GM12891 (cell line): ENCODE results near the gene DCN.

ENCODE experiments used
- DNase-seq: peaks from one replicate; pipeline ENCODE4 v3.0.0; 2011; ENCODE audit warnings: low spot score; ENCODE audit not compliant: insufficient read length
- FAIRE-seq: peaks from 2 replicates; lab custom pipeline; 2011; peaks lifted over from hg19 to GRCh38; lab: Jason Lieb, UNC
- PAX5 ChIP-seq: IDR thresholded peaks from 2 replicates; pipeline ENCODE4 v1.6.1; 2011; ENCODE audit warnings: low read length, moderate library complexity, mild to moderate bottlenecking; ENCODE audit not compliant: insufficient read depth, severe bottlenecking
- POLR2A ChIP-seq: IDR thresholded peaks from 2 replicates; pipeline ENCODE4 v1.6.1; 2011; ENCODE audit warnings: low read depth, low read length, control low read depth
- POLR2AphosphoS5 ChIP-seq: IDR thresholded peaks from 2 replicates; pipeline ENCODE4 v1.6.1; 2011; ENCODE audit warnings: low read depth, low read length, control low read depth
- POU2F2 ChIP-seq: IDR thresholded peaks from 2 replicates; pipeline ENCODE4 v1.6.1; 2011; ENCODE audit warnings: low read depth, mild to moderate bottlenecking, control low read depth, low read length, moderate library complexity
- SPI1 ChIP-seq: IDR thresholded peaks from 2 replicates; pipeline ENCODE4 v1.6.1; 2011; ENCODE audit warnings: low read depth, low read length, control low read depth
- TAF1 ChIP-seq: IDR thresholded peaks from 2 replicates; pipeline ENCODE4 v1.6.1; 2011; ENCODE audit warnings: low read depth, low read length, control low read depth

Gene DCN

DNA sequence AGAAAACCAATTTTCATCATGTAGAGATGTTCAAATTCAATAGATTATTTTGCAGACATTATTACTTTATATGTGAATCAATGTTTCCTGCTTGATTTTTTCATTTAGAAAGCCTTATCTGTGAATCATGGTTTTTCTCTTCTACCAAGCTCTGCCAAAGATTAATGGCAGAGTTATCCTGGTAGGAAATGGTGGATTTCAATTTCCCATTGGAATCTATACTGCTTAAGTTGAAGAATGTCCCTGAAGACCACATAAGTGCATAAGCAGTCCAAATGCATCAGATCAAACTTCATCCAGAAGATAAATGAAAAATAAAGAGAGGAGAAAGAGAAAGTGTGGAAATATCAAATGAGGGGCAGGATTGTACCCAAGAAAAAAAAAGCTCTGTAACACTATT, 76.3 kb downstream of the DCN start:
- no peak for FAIRE-seq
- TF ChIP-seq POLR2AphosphoS5 = no peak
- DNase-seq = no peak

DNA sequence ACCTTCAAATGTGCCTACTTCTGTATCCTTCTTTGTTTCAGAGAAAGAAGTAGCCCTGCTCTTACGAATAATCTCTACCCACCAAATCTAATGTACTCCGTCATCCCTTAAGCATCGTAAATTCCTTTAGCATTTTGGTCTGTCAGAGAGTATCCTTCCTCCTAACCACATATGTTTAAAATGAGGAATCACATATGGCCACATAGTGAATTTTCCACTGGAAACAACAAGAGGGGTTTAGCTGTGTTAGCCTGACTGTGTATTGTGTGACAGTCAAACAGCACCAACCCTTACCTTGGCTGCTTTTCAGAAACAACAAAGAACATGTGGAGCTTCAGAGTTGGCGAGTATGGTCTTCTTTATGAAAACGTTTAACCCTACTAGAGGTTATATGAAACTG, 76.8 kb downstream of the DCN start:
- DNase-seq (no peak), FAIRE-seq (no peak)
- no peak for TF ChIP-seq POLR2AphosphoS5
- TF ChIP-seq PAX5 = no peak
- no peak for TF ChIP-seq SPI1
- no peak for TF ChIP-seq POLR2A
- no peak for TF ChIP-seq TAF1
- no peak for TF ChIP-seq POU2F2

DNA sequence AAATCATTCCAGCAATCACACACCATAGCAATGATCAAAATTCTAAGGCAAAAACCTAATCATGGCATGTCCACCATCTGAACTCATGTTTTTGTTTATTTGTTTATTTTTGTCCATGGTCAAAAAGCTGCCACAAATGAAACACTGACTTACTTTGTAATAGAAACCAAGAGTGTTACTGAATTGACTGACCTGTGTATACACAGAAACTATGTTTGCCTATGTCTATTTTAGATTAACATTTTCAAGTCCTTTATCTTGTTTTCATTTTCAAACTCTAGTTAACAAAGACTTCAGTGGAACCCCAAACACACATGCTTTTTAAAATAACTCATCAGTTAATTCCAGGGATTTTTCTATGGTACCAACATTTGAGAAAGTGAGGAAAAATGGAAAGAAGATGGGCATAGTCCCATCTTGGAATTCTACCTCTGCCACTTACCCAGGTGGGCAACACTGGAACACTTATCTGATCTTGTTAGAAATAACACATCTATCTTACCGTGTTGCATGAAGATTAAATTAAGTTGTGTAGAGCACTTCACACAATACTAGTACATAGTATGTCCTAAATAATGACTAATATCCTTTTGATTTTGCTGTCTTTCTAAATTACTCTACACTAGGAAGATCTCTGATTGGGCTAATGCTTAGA, 77.7 kb downstream of the DCN start:
- no peak for TF ChIP-seq POLR2AphosphoS5
- TF ChIP-seq PAX5 = no peak
- TF ChIP-seq POLR2A = no peak
- no peak for TF ChIP-seq TAF1
- no peak for TF ChIP-seq POU2F2
- no peak for TF ChIP-seq SPI1
- DNase-seq (no peak), FAIRE-seq (no peak)

DNA sequence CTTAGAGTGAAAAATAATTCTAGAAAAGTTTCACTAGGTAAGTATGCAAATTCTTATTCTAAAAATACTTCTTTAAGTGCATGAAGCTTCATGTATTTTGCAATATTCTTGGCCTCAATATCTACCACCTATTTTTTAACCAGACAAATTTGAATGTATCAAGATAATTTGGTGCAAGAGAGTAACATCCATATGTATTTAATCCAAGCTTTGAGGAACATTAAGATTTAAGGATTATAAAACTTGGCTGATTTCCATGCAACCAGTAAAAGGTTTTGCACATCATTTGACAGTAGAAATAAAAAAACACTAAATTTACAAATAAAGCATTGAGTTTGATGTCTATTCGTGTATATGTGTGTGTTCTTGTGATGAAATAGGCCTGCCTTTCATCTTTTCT, 79.0 kb downstream of the DCN start:
- no peak for FAIRE-seq
- TF ChIP-seq POLR2AphosphoS5 (no peak), SPI1 (no peak), PAX5 (no peak), POLR2A (no peak), TAF1 (no peak), POU2F2 (no peak)
- no peak for DNase-seq

DNA sequence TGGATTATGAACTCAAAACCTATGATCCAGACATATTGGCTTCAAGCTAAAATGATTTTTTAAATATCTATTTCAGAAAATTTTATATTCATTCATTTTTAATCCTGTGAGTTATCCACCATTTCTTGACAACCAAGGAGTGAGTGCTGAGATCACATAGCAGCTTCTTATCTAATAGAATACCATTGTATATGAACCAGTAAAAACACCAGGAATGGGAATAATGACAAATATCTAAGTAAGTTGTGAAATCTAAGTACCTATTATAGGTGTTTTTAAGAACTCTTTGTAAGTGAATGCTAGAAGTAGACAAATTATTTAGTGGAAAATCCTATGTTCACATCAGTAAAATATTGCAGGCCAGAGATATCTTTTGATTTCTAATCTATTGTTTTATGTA, 79.5 kb downstream of the DCN start:
- FAIRE-seq (no peak), DNase-seq (no peak)
- TF ChIP-seq PAX5 (no peak), POLR2A (no peak), TAF1 (no peak), POU2F2 (no peak), POLR2AphosphoS5 (no peak), SPI1 (no peak)

DNA sequence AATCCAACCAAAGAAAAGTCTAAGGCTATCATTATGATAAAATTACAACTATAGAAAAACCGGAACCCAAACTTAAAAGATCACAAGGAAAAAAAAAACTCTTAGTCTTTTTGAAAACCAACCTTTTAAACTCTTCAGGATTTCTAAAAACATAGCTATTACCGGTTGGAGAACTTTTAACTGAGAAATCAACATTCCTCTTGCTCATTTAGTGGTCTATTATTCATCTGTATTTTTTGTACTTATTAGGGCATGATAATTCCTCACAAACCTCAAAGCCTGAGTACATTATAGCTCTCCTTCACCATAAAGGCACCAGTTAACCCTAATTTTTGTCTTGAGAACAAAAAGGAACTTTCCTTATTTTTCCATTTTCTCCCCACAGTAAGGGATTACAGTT, 81.7 kb downstream of the DCN start:
- TF ChIP-seq PAX5 = no peak
- TF ChIP-seq POU2F2 = no peak
- TF ChIP-seq POLR2A = no peak
- no peak for TF ChIP-seq SPI1
- TF ChIP-seq POLR2AphosphoS5 = no peak
- TF ChIP-seq TAF1 = no peak
- DNase-seq (no peak), FAIRE-seq (no peak)

DNA sequence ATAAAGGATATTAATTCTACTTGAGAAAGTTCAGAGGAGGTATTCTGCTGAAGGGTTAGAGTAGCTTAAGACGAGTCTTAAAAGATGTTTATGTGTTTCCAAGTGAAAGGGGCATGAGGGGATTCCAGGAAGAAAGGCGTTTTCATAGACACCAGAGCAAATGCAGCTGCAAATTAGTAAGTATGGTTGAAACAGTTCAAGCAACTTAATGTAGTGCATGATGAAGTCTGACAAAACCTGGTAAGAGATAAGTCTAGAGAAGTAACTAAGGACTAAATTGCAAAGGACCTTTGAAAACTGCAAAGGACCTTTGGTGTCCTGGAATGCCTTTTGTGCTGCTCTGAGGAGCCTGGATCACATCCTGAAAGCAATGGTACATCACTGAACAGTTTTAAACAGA, 82.8 kb downstream of the DCN start:
- no peak for FAIRE-seq
- no peak for DNase-seq
- TF ChIP-seq POLR2A (no peak), PAX5 (no peak), POLR2AphosphoS5 (no peak), TAF1 (no peak), SPI1 (no peak), POU2F2 (no peak)

DNA sequence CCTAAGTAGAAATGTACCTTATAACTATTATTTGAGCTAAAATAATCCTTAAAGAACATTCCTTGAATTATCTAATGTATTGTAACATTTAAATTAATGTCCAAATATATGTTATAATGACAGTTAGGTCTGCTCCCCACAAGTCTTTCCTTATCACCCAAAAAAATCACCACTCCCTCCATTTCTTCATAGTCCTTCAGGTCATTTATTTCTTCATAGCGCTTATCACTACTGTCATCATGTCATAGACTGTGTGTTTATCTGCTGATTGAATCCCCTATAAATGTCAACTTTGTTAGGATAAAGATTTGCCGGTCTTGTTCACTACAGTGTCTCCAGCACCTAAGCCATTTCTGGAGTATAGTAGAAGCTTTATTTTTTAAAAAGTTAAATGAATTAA, 83.3 kb downstream of the DCN start:
- FAIRE-seq = no peak
- TF ChIP-seq POLR2AphosphoS5 = no peak
- no peak for TF ChIP-seq PAX5
- TF ChIP-seq SPI1 = no peak
- no peak for DNase-seq

DNA sequence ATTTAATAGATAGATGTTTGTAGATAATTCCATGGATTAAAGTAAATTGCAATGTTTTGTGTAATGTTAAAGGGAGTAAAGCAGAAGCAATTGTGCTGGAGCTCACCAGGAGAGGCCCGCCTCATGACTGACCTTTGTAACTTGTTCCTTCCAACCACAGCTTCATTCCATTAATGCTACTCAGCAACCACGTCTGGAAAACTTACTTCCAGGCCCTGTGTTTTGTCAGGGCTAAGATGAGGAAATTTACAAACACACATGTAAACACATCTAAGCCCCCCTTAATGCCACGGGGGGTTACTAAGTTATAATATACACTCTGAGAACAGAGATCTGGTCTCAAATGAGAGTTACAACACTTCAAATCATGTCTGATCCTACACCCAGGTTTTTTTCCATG, 83.7 kb downstream of the DCN start:
- DNase-seq = no peak
- no peak for FAIRE-seq
- TF ChIP-seq POLR2AphosphoS5 (no peak), POU2F2 (no peak), POLR2A (no peak), TAF1 (no peak)

DNA sequence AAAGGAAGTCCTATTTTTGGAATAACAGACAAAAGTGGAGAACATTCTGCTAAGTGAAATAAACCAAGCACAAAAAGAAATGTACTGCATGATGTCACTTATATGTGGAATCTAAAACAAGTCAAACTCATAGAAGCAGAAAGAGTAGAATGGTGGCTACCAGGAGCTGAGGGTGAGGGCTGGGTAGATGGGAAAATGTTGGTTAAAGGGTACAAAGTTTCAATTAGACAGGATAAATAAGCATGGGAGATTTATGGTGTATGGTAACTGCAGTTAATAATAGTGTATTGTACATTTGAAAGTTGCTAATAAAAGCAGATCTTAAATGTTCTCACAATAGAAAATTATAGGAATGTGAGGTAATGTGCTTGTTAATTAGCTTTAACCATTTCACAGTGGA, 84.2 kb downstream of the DCN start:
- FAIRE-seq (no peak), DNase-seq (no peak)
- TF ChIP-seq POLR2AphosphoS5 (no peak), POU2F2 (no peak), PAX5 (no peak), TAF1 (no peak), SPI1 (no peak), POLR2A (no peak)

DNA sequence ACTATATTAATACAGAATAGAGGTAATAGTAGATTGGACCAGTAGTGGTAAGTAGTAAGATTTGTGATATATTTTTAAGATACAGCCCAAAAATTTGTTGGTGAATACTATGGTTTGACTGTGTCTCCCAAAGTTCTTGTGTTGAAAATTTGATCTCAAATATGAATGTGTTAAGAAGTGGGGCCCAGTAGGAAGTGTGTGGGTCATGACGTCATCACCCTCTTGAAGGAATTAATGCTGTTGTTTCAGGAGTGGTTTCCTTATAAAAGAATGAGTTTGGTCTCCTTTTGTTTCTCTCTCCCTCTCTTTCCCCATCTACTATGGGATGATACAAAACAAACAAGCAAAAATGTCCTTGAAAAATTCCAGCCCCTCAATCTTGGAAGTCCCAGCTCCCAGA, 87.7 kb downstream of the DCN start:
- no peak for TF ChIP-seq POLR2A
- TF ChIP-seq TAF1 = no peak
- TF ChIP-seq POLR2AphosphoS5 = no peak
- no peak for TF ChIP-seq SPI1
- TF ChIP-seq PAX5 = no peak
- no peak for TF ChIP-seq POU2F2
- FAIRE-seq (no peak), DNase-seq (no peak)
